HG02870 (cell line): ENCODE results near the gene CD22.

Source experiments
- ATAC-seq: cut with Tn5 transposase; IDR thresholded peaks from one replicate; pipeline ENCODE4 v1.9.1; 2021; ENCODE audit warnings: mild to moderate bottlenecking, moderate library complexity; ENCODE audit not compliant: unreplicated experiment

CD22 gene

DNA sequence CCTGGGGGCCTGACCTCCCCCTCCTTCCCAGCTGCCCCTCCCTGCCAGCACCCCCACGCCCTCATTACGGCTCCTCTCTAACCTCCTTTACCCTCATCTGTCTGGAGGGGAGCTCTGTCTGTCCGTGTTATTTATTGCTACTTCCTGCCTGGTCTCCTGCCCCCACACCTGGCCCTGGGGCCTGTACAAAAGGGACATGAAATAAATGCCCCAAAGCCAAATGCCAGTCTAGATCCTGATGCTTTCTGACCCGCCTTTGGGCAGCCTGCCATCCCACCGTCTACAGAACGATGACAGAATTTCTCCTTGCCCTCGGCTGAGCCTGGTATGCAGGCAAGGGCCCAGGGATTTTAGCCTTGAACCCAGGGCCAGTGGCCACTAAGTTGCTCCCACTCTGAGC, 15.4 kb upstream of the CD22 start:
- ATAC-seq = no peak

DNA sequence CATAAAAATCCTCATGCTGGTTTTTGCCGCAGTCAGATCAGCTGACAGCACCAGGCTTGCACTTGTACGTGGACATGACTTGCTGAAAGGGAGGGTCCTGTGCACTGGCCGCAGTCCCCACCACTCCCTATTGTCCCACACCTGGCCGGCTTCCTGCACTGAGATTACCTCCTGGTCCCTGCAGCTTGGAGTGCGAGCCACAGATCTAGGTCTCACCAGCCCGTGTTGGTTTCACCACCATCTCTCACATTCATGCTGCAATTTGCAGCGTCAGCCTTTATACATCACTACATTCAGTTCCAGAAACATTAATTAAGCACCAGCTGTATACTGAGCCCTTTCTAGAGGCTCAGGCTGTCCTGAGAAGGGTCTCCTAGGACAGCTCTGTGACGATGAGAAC, 15.0 kb upstream of the CD22 start:
- no peak for ATAC-seq

DNA sequence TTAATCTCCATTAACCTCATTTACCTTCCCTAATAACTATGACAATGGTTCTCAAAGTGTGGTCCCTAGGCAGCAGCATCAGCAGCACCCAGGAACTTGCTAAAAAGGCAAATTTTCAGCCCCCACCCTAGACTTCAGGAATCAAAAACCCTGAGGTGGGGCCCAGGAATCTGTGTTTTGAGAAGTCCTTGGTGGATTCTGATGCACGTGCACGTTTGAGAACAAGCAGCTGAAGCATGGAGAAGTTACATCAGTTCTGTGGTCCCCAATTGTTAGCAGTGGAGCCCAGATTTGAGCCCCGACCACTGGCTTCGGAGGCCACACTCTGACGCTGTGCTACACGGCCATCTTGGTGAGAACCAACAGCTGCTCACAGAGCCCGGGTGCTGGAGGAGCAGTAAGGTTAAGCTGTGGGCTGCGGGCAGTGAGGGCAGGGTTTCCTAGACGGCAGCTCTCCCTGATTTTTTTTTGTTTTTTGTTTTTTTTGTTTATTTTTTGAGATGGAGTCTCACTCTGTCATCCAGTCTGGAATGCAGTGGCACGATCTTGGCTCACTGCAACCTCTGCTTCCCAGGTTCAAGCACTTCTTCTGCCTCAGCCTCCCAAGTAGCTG, 14.0 kb upstream of the CD22 start:
- no peak for ATAC-seq

DNA sequence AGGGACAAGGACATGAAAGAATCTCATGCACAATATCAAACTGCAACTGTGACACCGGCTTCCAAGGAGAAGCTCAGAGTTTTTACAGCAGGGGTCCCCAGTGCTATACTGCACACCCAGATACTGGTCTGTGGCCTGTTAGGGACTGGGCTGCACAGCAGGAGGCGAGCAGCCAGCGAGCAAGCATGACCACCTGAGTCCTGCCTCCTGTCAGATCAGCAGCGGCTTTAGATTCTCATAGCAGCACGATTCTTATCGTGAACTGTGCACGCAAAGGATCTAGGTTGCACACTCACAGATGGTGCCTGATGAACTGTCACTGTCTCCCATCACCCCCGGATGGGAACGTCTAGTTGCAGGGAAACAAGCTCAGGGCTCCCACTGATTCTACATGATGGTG, 13.1 kb upstream of the CD22 start:
- no peak for ATAC-seq

DNA sequence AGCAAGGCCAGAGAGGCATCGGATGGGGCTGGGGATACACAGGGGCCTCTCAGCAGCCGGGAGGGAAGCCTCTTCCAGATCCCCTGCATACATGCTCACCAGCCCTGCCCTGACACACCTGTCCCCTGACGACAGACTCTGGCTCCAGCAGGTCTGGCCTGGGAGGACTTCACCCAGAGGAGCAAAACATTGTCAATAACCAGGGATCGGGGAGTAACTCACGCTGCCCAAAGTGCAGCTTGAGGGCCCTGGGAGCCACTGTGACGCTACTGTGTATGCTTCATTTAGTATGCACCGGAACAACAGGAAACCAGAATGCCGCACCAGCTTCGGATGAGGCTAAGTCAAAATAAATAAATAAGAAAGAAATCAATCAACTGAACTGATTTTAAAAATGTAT, 12.4 kb upstream of the CD22 start:
- no peak for ATAC-seq

DNA sequence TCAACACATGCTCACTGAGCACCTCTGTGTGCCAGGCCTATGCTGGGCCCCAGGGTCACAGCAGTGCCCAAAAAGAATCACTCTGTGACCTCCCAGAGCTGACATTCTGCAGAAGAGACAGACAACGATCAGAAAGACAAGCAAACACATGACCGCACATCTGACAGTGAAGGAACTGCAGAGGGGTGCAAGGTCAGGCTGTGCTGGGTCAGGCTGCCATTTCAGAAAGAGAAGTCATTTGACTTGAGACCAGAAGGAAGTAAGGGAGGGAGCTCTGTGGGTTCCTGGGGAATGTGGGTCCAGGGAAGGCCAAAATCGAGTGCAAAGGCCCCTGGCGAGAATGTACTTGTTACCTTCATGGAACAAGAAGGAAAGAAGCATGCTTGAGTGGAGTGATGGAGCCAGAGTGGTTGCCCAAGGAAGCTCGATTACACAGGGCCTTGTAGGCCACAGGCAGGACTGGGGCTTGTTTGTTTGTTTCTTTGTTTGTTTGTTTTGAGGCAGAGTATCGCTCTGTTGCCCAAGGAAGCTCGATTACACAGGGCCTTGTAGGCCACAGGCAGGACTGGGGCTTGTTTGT, 11.4 kb upstream of the CD22 start:
- ATAC-seq = no peak

DNA sequence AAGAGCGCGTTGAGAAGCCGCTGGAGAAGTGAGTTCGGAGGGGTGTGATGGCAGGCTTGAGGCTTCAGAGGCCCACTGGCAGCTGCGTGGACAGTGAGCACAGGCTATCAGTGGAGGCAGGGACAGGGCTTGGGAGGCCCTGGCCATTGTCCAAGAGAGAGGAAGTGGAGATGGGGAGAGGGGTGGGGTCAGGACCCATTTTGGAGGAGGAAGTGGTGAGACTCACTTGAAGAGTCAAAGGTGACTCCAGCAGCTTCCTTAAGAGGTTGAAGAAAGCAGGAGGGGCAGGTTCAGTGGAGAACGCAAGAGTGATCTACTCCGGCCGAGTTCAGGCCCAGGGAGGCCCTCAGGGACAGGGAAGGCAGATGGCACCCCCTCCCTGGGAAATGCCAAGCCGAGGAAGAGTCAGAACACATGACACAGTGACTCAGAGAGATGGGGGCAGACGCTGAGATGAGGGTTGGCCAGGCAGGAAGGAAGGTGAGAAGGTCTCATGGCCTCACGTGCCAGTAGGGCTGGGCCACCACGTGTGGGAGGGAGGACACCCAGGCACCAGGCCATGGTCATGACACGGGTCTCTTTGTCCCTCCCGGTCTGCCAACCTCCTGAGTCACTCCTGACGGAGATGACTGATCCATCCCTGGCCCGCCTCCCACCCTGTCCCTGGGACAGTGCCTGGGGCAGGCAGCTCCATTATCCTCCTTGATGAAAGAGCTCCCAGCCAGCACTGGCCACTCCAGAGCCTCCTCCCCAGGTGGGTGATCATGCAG, 10.1 kb upstream of the CD22 start:
- no peak for ATAC-seq

DNA sequence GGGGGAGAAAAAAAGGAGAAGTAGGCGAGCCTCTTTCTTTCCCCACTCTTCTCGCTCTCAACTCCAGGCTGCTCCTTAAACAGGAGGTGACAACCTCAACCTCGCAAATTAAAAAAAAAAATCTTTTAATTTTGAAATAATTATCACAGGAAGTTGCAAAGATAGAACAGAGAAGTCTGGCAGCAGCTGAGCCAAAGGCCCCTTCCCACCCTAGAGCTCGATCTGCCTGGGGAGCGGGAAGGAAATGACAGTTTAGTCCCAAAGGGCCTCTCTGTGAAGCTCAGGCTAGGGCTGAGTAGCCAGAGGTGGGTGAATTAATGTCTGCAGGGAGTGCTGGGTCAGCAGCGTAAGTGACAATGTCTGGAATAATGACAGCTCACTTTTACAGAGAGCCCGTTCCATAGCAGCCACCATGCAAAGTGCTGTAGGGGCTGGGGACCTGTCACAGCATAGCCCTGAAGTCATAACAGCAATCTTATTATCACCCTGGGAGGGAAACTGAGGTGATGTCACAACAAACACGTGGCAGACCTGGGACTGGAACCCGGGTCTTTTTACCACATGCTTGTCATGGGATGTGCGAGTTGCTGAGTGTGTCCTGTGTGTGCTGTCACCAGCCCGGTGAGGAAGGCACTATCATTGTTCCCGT, 8.8 kb upstream of the CD22 start:
- ATAC-seq = no peak

DNA sequence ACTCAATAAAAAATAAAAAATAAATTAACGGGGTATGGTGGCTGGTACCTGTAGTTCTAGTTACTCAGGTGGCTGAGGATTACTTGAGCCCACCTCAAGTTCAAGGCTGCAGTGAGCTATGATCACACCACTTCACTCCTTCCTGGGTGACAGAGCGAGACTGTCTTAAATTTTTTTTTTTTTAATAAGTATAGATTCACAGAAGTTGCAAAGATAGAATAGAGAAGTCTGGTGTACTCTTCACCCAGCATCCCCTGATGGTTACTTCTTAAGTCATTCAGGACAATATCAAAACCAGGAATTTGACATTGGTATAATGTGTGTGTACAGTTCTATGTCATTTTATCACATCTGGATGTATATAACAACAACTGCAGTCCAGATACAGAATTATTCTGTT, 7.7 kb upstream of the CD22 start:
- ATAC-seq = no peak

DNA sequence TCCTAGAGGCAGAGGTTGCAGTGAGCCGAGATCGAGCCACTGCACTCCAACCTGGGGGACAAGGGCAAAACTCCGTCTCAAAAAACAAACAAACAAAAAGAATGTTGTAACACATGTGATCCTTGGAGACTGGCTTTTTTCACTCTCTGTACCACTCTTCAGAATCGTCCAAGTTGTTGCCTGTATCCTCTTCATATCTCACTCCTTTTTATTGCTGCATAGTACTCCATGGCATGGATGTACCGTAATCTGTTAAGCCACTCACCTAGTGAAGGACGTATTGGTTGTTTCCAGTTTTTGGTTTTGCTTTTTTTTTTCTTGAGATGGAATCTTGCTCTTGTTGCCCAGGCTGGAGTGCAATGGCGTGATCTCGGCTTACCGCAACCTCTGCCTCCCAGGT, 7.0 kb upstream of the CD22 start:
- no peak for ATAC-seq

DNA sequence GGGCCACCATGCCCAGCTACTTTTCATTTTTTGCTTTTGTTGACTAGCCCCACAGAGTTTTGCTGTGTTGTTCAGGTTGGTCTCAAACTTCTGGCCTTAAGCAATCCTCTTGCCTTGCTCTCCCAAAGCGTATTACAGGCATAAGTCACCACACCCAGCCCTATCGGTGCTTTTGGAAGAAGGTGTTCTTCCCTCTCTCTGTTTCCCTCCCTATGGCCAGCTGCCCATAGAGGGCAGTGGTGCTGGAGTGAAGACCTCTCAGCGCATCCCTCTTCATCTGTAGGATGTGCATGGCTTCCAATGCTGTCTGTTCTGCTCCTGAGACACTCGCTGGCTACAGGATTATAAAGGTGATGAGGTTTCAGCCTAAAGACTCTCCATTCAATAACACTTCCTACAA, 1.3 kb upstream of the CD22 start:
- no peak for ATAC-seq

DNA sequence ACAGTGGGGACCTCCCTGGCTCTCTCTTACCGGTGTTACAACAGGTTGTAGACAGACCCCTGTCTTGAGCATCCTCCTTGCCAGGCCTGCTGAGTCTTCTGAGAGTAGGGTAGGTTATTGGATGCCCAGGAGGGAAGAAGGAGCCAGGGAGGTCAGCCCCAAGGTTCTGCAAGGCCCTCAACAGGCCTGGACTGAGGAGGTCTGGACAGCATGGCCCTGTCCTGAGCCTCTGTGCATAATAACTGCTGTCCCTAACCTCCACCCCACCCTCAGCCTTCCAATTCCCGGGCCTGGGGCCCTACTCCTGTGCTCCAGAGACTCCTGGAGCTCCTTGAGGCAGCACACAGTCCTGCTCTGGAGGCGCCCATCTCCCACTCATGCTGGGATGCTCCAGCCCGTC, 336 bp downstream of the CD22 start:
- no peak for ATAC-seq

DNA sequence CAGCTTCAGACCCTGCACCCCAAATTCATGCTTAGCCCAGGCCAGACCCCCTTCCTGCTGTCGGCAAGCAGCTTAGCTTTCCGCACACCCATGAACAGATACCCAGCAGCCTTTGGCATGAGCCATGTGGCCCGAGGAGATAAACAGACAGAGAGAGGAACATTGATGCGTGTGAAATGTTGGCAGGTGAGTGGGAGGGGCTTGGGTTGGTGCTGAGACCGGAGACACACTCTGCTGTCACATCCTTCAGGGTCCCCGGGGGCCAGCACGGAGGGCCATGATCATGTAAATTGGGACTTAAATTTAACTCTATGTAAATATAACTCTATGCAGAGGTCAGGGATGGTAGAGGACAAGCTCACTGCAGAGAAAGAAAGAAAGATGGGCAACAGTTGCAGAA, 1.5 kb downstream of the CD22 start:
- no peak for ATAC-seq

DNA sequence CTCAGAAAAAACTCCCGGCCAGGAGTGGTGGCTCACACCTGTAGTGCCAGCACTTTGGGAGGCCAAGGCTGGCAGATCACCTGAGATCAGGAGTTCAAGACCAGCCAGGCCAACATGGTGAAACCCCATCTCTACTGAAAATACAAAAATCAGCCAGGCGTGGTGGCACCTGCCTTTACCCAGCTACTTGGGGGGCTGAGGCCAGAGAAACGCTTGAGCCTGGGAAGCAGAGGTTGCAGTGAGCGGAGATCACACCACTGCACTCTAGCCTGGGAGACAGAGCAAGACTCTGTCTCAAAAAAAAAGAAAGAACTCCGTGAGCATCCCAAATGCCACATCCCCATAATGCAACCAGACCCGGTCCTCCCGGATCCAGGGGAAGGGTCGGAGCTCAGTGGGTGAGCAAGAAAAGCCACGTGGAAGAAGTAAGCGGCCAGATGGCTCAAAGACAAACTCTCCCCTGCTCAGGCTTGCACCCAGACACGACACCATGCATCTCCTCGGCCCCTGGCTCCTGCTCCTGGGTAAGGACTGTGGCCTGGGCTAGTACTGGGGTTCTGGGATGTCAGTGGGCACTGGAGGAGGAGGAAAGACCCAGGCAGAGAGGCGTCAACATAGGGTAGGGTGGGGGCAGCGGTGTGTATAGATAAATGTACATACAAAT, 2.7 kb downstream of the CD22 start:
- ATAC-seq = no peak

DNA sequence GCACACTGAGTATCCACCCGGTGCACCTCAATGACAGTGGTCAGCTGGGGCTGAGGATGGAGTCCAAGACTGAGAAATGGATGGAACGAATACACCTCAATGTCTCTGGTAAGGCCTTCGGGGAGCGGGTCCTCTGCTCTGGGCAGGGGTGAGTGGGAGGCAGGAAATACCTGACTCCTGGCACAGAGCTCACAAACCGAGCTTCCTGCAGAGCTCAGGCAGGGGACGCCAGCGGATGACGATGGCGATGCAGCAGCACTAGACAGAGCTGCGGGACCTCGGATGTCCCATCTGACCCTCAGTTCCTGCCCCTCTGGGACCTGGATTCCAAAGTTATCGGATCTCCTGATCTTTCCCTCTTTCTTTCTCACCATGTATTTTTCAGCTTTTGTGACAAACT, 3.8 kb downstream of the CD22 start:
- no peak for ATAC-seq

DNA sequence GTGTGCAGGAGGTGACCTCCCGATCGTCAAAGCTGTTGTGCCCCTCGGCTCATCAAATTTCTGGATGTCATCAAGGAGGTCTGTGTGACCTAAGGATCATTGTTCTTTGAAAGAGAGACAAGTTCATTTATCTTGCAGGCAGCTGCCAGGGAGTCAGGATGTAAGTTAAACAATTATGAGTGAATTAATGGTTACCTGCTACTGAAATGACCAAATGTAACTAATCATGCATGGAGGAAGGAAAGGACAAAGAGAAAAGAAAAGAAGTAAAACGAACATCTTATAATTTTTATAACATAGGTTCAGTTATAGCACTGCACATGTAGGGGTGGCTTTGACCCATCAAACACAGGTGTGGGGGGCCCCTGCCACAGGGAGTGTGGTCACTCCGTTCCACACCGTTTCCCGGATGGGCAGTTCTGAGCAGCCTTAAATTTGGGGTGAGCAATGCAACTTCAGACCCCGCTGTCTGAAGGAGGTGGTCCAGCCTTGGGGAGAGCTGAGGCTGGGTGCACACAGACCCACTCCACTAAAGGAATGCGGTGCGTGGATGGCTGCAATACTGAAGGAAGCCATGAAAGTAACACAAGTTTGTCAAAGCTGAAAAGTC, 5.3 kb downstream of the CD22 start:
- ATAC-seq = no peak

DNA sequence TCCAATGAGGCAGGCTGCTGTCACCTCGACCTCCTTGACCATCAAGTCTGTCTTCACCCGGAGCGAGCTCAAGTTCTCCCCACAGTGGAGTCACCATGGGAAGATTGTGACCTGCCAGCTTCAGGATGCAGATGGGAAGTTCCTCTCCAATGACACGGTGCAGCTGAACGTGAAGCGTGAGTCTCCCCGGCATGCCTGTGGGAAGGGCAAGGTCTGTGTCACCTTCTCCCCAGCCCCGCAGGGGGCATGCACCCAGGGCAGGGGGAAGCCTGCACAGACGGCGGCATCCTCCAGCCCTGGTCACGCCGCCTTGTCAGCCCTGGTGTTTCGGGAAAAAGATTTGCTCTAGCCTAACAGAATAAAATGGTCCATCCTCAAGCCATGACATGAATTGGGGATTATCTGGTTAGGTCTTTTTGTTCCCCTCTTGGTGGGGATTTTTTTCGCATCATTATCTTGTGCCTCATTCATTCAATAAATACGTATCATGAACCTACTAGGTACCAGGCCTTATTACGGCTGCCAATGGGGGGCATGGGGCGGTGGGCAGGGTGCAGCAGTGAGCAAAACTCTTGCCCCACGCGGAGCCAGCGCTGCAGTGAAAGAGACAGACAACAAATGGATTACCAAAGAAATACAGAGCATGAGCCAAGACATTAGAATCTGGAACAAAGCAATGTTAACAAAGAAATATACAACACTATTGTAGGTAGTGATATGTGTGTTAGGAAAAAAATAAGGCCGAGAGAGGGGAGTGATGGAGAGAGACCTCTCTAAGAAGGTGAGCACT, 7.4 kb downstream of the CD22 start:
- no peak for ATAC-seq

DNA sequence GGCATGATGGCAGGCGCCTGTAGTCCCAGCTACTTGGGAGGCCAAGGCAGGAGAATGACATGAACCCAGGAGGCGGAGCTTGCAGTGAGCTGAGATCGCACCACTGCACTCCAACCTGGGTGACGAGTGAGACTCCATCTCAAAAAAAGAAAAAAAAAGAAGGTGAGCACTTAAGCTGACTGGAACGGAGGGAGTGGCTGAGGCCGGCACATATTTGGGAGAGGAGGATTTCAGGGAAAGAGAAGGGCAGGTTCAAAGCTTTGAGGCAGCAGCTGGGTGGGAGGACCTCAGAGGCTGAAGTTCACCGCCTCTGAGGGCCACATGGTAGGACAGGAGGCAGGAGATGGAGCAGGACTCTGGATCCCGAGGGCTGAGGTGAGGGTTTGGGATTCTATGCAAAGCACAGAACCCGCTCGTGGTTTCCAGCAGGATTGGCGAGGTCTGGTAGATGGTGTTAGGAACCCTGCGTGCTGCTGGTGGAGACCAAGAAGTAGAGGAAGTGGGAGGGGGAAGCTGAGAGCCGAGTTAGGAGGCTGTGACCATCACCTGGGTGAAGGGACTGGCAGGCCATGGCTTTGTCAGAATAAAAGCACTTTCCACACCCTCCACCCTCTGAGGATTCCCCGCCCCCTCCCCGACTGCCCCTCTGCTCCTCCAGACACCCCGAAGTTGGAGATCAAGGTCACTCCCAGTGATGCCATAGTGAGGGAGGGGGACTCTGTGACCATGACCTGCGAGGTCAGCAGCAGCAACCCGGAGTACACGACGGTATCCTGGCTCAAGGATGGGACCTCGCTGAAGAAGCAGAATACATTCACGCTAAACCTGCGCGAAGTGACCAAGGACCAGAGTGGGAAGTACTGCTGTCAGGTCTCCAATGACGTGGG, 8.4 kb downstream of the CD22 start:
- ATAC-seq = no peak

DNA sequence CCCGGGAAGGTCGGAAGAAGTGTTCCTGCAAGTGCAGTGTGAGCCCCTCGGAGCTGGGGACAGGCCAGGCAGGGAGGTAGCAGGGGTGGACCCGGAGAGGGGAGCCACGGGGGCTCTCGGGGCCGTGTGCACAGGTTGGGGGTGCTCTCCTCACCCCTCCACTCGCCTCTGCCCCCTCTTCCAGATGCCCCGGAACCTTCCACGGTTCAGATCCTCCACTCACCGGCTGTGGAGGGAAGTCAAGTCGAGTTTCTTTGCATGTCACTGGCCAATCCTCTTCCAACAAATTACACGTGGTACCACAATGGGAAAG, 9.0 kb downstream of the CD22 start:
- no peak for ATAC-seq

DNA sequence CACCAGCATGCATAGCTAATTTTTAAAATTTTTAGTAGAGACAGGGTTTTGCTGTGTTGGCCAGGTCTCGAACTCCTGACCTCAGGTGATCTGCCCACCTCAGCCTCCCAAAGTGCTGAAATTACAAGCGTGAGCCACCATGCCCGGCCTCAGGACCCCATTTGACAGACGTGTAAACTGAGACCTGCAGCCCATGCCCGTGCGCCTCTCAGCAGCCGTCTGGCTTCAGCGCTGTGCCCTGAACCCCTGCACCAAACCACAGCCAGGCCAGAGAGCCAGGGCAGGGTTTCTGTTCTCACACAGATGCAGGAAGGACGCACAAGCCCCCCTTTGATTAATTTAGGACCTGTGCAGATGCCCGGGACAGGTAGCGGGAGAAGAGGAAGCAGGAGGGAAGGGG, 11.4 kb downstream of the CD22 start:
- no peak for ATAC-seq
